ENCODE measurements around the gene PAWR.
"Not testable (repeated sequence)": the region's sequence is repeated elsewhere in the genome, so short reads cannot be mapped to it uniquely, and the experiment has no call there.

Gene PAWR

GRCh38 chr12:79585147-79585546 is 105.6 kb downstream of the PAWR start:
- no peak for DNase-seq

GRCh38 chr12:79573820-79574219 is 116.9 kb downstream of the PAWR start:
- DNase-seq = no peak

GRCh38 chr12:79569679-79570078 is 121.1 kb downstream of the PAWR start:
- DNase-seq = no peak

- no peak for DNase-seq
Measured at GRCh38 chr12:79567175-79567563, 123.6 kb downstream of the PAWR start.

GRCh38 chr12:79566452-79567174 is 124.2 kb downstream of the PAWR start:
- DNase-seq = no peak

- not testable (repeated sequence) for DNase-seq
Measured at GRCh38 chr12:79564727-79565350, 125.9 kb downstream of the PAWR start.

- DNase-seq = no peak
Measured at GRCh38 chr12:79563021-79563740, 127.6 kb downstream of the PAWR start.

- DNase-seq = no peak
Measured at GRCh38 chr12:79561401-79562132, 129.2 kb downstream of the PAWR start.

GRCh38 chr12:79560225-79560889 is 130.4 kb downstream of the PAWR start:
- DNase-seq = no peak

GRCh38 chr12:79559591-79559990 is 131.2 kb downstream of the PAWR start:
- no peak for DNase-seq

- no peak for DNase-seq
Measured at GRCh38 chr12:79558924-79559469, 131.8 kb downstream of the PAWR start.

- DNase-seq = no peak
Measured at GRCh38 chr12:79557690-79558315, 133.0 kb downstream of the PAWR start.

GRCh38 chr12:79555028-79555925 is 135.5 kb downstream of the PAWR start:
- DNase-seq = no peak

GRCh38 chr12:79553863-79554574 is 136.7 kb downstream of the PAWR start:
- DNase-seq = no peak

GRCh38 chr12:79552192-79552591 is 138.6 kb downstream of the PAWR start:
- DNase-seq = no peak

- DNase-seq = no peak
Measured at GRCh38 chr12:79549531-79550271, 141.1 kb downstream of the PAWR start.

- no peak for DNase-seq
Measured at GRCh38 chr12:79548610-79548924, 142.2 kb downstream of the PAWR start.

- no peak for DNase-seq
Measured at GRCh38 chr12:79547735-79548609, 142.8 kb downstream of the PAWR start.
